ENCODE data around the gene TMEM204.

DNA sequence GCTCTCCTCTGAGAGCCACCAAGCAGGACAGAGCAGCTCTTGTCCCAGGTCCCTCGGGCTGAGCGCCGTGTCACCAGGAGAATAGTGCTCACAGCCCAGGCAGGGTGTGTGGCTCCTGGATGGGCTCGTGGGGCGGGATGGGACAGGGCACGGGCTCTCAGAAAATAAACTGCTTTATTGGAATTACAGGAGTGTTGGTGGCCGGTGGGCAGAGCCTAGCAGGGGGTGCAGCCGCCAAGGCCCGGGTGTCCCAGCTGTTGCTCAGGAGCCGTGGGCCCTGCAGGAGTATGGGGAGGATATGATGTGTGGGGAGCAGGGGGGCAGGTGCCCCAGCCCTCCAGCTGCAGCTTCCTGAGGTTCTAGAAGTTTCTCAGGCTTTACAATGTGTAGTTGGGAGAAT lies 23.2 kb upstream of the TMEM204 start:
- TF ChIP-seq, protein P1, sequence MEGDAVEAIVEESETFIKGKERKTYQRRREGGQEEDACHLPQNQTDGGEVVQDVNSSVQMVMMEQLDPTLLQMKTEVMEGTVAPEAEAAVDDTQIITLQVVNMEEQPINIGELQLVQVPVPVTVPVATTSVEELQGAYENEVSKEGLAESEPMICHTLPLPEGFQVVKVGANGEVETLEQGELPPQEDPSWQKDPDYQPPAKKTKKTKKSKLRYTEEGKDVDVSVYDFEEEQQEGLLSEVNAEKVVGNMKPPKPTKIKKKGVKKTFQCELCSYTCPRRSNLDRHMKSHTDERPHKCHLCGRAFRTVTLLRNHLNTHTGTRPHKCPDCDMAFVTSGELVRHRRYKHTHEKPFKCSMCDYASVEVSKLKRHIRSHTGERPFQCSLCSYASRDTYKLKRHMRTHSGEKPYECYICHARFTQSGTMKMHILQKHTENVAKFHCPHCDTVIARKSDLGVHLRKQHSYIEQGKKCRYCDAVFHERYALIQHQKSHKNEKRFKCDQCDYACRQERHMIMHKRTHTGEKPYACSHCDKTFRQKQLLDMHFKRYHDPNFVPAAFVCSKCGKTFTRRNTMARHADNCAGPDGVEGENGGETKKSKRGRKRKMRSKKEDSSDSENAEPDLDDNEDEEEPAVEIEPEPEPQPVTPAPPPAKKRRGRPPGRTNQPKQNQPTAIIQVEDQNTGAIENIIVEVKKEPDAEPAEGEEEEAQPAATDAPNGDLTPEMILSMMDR (IDR thresholded peaks at IDR 0.05), result no peak
- TF ChIP-seq POLR2A (IDR thresholded peaks at IDR 0.05) (no peak), EP300 (IDR thresholded peaks at IDR 0.05; ENCODE audit: low read depth) (no peak)

Measured in transverse colon (tissue), 3 donors.